ENCODE measurements around the gene RNF217. TPM values are rescaled to one million over a fixed set of nuclear protein-coding genes. Genes with fewer than 3 reads are reported as not detected.

RNF217 gene
- total and polyA plus RNA-seq, 2 donors from 2014 or later, result 3.1 to 18.7 TPM

GRCh38 chr6:124960757-124961463 is 1.3 kb upstream of the RNF217 start:
- H3K9me3 ChIP-seq (ENCODE audit: control insufficient read depth in 2 of 3, insufficient read depth in 1 of 3, low read length in 3 of 3), result no peaks in the 10 kb centered on the region
- intact Hi-C loops (cut with DNase I), result no loop called here
- H3K4me1 ChIP-seq (ENCODE audit: control insufficient read depth in 2 of 3, insufficient read depth in 2 of 3, low read depth in 1 of 3, low read length in 3 of 3), result peaks cover 0 to 4% (median 0%) of the 10 kb centered on the region in 3 donors
- peak overlapping the region; percentile 62 to 81 (median 79) for H3K4me3 ChIP-seq (ENCODE audit: low read length in 3 of 3)
- H3K27ac ChIP-seq (ENCODE audit: low read depth in 2 of 2, low read length in 2 of 2), result no peak overlapping the region
- H3K36me3 ChIP-seq (ENCODE audit: control insufficient read depth in 2 of 3, insufficient read depth in 3 of 3, low read length in 3 of 3), result no peaks in the 10 kb centered on the region
- TF ChIP-seq CTCF (IDR thresholded peaks at IDR 0.05; ENCODE audit: borderline replicate concordance, extremely low read depth, insufficient read depth), result no peak
- FAIRE-seq (no peak), DNase-seq (peak in 2 of 5 donors; percentile 8 to 9)
- peak overlapping the region in 1 of 3 donors; percentile 77 for H3K9ac ChIP-seq (ENCODE audit: low read length in 3 of 3)
- H3K27me3 ChIP-seq (ENCODE audit: control insufficient read depth, insufficient read depth, low read length), result no peaks in the 10 kb centered on the region

- Histone ChIP-seq H3K36me3 (ENCODE audit: control insufficient read depth in 2 of 3, insufficient read depth in 3 of 3, low read length in 3 of 3) (no peaks in the 10 kb centered on the region), H3K4me1 (ENCODE audit: control insufficient read depth in 2 of 3, insufficient read depth in 2 of 3, low read depth in 1 of 3, low read length in 3 of 3) (peaks cover 0 to 4% (median 0%) of the 10 kb centered on the region in 3 donors), H3K9me3 (ENCODE audit: control insufficient read depth in 2 of 3, insufficient read depth in 1 of 3, low read length in 3 of 3) (no peaks in the 10 kb centered on the region), H3K9ac (ENCODE audit: low read length in 3 of 3) (peak overlapping the region; percentile 61 to 77 (median 66)), H3K27me3 (ENCODE audit: control insufficient read depth, insufficient read depth, low read length) (no peaks in the 10 kb centered on the region), H3K27ac (ENCODE audit: low read depth in 2 of 2, low read length in 2 of 2) (peak overlapping the region; percentile 58 to 71), H3K4me3 (ENCODE audit: low read length in 3 of 3) (peak overlapping the region; percentile 62 to 81 (median 79))
- no peak for TF ChIP-seq CTCF (IDR thresholded peaks at IDR 0.05; ENCODE audit: borderline replicate concordance, extremely low read depth, insufficient read depth)
- intact Hi-C loops (cut with DNase I), result no loop called here
- FAIRE-seq (no peak), DNase-seq (no peak)
Observed at GRCh38 chr6:124961464-124961776, 817 bp upstream of the RNF217 start.

- Histone ChIP-seq H3K4me1 (ENCODE audit: control insufficient read depth in 2 of 3, insufficient read depth in 2 of 3, low read depth in 1 of 3, low read length in 3 of 3) (peaks cover 0 to 4% (median 0%) of the 10 kb centered on the region in 3 donors), H3K4me3 (ENCODE audit: low read length in 3 of 3) (peak overlapping the region; percentile 52 to 65 (median 62)), H3K27ac (ENCODE audit: low read depth in 2 of 2, low read length in 2 of 2) (peak overlapping the region; percentile 61 to 73), H3K9ac (ENCODE audit: low read length in 3 of 3) (peak overlapping the region; percentile 56 to 64 (median 57)), H3K27me3 (ENCODE audit: control insufficient read depth, insufficient read depth, low read length) (no peaks in the 10 kb centered on the region), H3K9me3 (ENCODE audit: control insufficient read depth in 2 of 3, insufficient read depth in 1 of 3, low read length in 3 of 3) (no peaks in the 10 kb centered on the region), H3K36me3 (ENCODE audit: control insufficient read depth in 2 of 3, insufficient read depth in 3 of 3, low read length in 3 of 3) (no peaks in the 10 kb centered on the region)
- DNase-seq (peak; percentile 61 to 86 (median 72)), FAIRE-seq (no peak)
- intact Hi-C loops (cut with DNase I), result no loop called here
- peak; percentile 2 for TF ChIP-seq CTCF (IDR thresholded peaks at IDR 0.05; ENCODE audit: borderline replicate concordance, extremely low read depth, insufficient read depth)
Observed at GRCh38 chr6:124962639-124963415, 590 bp downstream of the RNF217 start.

Data from kidney (tissue), 14 donors.